Liver (tissue), 9 donors: ENCODE data around the gene FOXC2. TPM values are rescaled to one million over a fixed set of nuclear protein-coding genes. Genes with fewer than 3 reads are reported as not detected.

ENCODE experiments used
- DNase-seq: peaks from one replicate; pipeline ENCODE4 v3.0.0-alpha.2; 2017; ENCODE audit warnings: low spot score
- H3K27ac ChIP-seq, 2 donors: one replicate each; pipeline ENCODE4 v1.7.0; 2013; ENCODE audit warnings: inconsistent platforms in 2 of 2, low read length in 2 of 2, control low read depth in 1 of 2, low read depth in 1 of 2, mild to moderate bottlenecking in 1 of 2
- H3K27me3 ChIP-seq, 4 donors: one replicate each; pipeline versions ENCODE4 v1.6.1 to v1.7.0; 2013; ENCODE audit warnings: low read length in 3 of 4, inconsistent platforms in 1 of 4, mild to moderate bottlenecking in 1 of 4, moderate library complexity in 1 of 4; ENCODE audit not compliant: control insufficient read depth in 4 of 4, insufficient read depth in 4 of 4
- H3K36me3 ChIP-seq, 4 donors: one replicate each; pipeline versions ENCODE4 v1.6.1 to v1.7.0; 2013; ENCODE audit warnings: low read length in 3 of 4, mild to moderate bottlenecking in 3 of 4, low read depth in 1 of 4, moderate library complexity in 1 of 4; ENCODE audit not compliant: control insufficient read depth in 4 of 4, insufficient read depth in 3 of 4
- H3K4me1 ChIP-seq, 4 donors: one replicate each; pipeline versions ENCODE4 v1.6.1 to v1.7.0; 2013; ENCODE audit warnings: low read length in 3 of 4, mild to moderate bottlenecking in 3 of 4, moderate library complexity in 1 of 4; ENCODE audit not compliant: control insufficient read depth in 4 of 4, insufficient read depth in 4 of 4
- H3K4me3 ChIP-seq, 3 donors: one replicate each; pipeline versions ENCODE4 v1.6.1 to v1.7.0; 2013; ENCODE audit warnings: low read length in 3 of 3, control low read depth in 1 of 3, low read depth in 1 of 3, mild to moderate bottlenecking in 1 of 3
- H3K9ac ChIP-seq, 2 donors: one replicate each; pipeline ENCODE4 v1.7.0; 2013; ENCODE audit warnings: low read length in 2 of 2, mild to moderate bottlenecking in 2 of 2, moderate library complexity in 2 of 2, control low read depth in 1 of 2, low read depth in 1 of 2
- H3K9me3 ChIP-seq, 4 donors: one replicate each; pipeline versions ENCODE4 v1.6.1 to v1.7.0; 2013; ENCODE audit warnings: low read length in 3 of 4; ENCODE audit not compliant: control insufficient read depth in 4 of 4
- EGR1 ChIP-seq, 2 donors: IDR thresholded peaks; 2 replicates each; pipeline ENCODE4 v1.6.1; 2016 to 2018; ENCODE audit warnings: antibody characterized with exemption in 2 of 2, low read depth in 2 of 2
- FOXA1 ChIP-seq: IDR thresholded peaks from 2 replicates; pipeline ENCODE4 v1.6.1; 2016; ENCODE audit warnings: antibody characterized with exemption
- FOXA2 ChIP-seq: IDR thresholded peaks from 2 replicates; pipeline ENCODE4 v1.6.1; 2016; ENCODE audit warnings: antibody characterized with exemption
- GABPA ChIP-seq, 2 donors: IDR thresholded peaks in 1 of 2; conservative IDR thresholded peaks in 1 of 2; 2 replicates each; pipeline ENCODE4 v1.6.1; 2016; ENCODE audit warnings: antibody characterized with exemption in 2 of 2, mild to moderate bottlenecking in 1 of 2, moderate library complexity in 1 of 2
- HNF4A ChIP-seq, 2 donors: conservative IDR thresholded peaks; 2 replicates each; pipeline ENCODE4 v1.6.1; 2016; ENCODE audit warnings: antibody characterized with exemption in 2 of 2, mild to moderate bottlenecking in 2 of 2
- HNF4G ChIP-seq: IDR thresholded peaks from 2 replicates; pipeline ENCODE4 v1.6.1; 2016; ENCODE audit warnings: antibody characterized with exemption
- JUND ChIP-seq, 2 donors: IDR thresholded peaks; 2 replicates each; pipeline ENCODE4 v1.6.1; 2016; ENCODE audit warnings: antibody characterized with exemption in 2 of 2
- NR2F2 ChIP-seq: IDR thresholded peaks from 2 replicates; pipeline ENCODE4 v1.6.1; 2016; ENCODE audit warnings: antibody characterized with exemption
- RAD21 ChIP-seq, 2 donors: IDR thresholded peaks; 2 replicates each; pipeline ENCODE4 v1.6.1; 2016; ENCODE audit warnings: antibody characterized with exemption in 2 of 2, mild to moderate bottlenecking in 2 of 2
- RXRA ChIP-seq, 2 donors: IDR thresholded peaks; 2 replicates each; pipeline ENCODE4 v1.6.1; 2017 to 2018; ENCODE audit warnings: antibody characterized with exemption in 2 of 2, mild to moderate bottlenecking in 1 of 2
- SP1 ChIP-seq: IDR thresholded peaks from 2 replicates; pipeline ENCODE4 v1.6.1; 2018; ENCODE audit warnings: antibody characterized with exemption, mild to moderate bottlenecking
- TAF1 ChIP-seq: conservative IDR thresholded peaks from 2 replicates; pipeline ENCODE4 v1.6.1; 2016; ENCODE audit warnings: antibody characterized with exemption, mild to moderate bottlenecking
- YY1 ChIP-seq: IDR thresholded peaks from 2 replicates; pipeline ENCODE4 v1.6.1; 2016; ENCODE audit warnings: antibody characterized with exemption, mild to moderate bottlenecking
- WGBS: extraction: QIAGEN DNeasy Blood & Tissue Kit; methylation state at CpG from one replicate; pipeline ENCODE4 v1.1.7; 2013; 5-methylcytosine and 5-hydroxymethylcytosine counted together
- polyA plus RNA-seq, 2 donors: library from polyadenylated mRNA; stranded (reverse) in 1 of 2; unstranded in 1 of 2; fragments of 200-250 nt in 1 of 2; fragments of >200 nt in 1 of 2; fragmentation: Nextera tagmentation in 1 of 2; extraction: Ambion mirVana in 1 of 2; gene quantifications; one replicate each; pipeline versions ENCODE4 v1.2.1 to v1.2.3, GENCODE V29; 2013 to 2015
- total RNA-seq, 2 donors: library from RNA; depleted of rRNA; stranded (reverse); fragments of >200 nt; gene quantifications; one replicate each; pipeline ENCODE4 v1.2.3, GENCODE V29; 2014
- TF ChIP-seq, protein P1 (sequence below): fragments of 150-350 bp; IDR thresholded peaks from 2 replicates; pipeline ENCODE4 v1.5.1; 2017; ENCODE audit warnings: improper control_type of control experiment, low read depth, low read length; ENCODE audit not compliant: missing input control
- TF ChIP-seq, protein P2 (sequence below): IDR thresholded peaks from 2 replicates; pipeline ENCODE4 v1.6.1; 2016; ENCODE audit warnings: antibody characterized with exemption
- TF ChIP-seq, protein P3 (sequence below): IDR thresholded peaks from 2 replicates; pipeline ENCODE4 v1.6.1; 2016; ENCODE audit warnings: antibody characterized with exemption, mild to moderate bottlenecking
- TF ChIP-seq, protein P4 (sequence below): IDR thresholded peaks from 2 replicates; pipeline ENCODE4 v1.6.1; 2016; ENCODE audit warnings: antibody characterized with exemption
- TF ChIP-seq, protein P5 (sequence below): IDR thresholded peaks from 2 replicates; pipeline ENCODE4 v1.6.1; 2016; ENCODE audit warnings: antibody characterized with exemption
- donor health status: healthy.
- donor health status: healthy.
- donor health status: healthy.
- donor health status: healthy.
- donor health status: healthy.

FOXC2 gene
- total and polyA plus RNA-seq, 4 donors: 0.03 to 0.09 (median 0.08) TPM; not detected in 1

DNA sequence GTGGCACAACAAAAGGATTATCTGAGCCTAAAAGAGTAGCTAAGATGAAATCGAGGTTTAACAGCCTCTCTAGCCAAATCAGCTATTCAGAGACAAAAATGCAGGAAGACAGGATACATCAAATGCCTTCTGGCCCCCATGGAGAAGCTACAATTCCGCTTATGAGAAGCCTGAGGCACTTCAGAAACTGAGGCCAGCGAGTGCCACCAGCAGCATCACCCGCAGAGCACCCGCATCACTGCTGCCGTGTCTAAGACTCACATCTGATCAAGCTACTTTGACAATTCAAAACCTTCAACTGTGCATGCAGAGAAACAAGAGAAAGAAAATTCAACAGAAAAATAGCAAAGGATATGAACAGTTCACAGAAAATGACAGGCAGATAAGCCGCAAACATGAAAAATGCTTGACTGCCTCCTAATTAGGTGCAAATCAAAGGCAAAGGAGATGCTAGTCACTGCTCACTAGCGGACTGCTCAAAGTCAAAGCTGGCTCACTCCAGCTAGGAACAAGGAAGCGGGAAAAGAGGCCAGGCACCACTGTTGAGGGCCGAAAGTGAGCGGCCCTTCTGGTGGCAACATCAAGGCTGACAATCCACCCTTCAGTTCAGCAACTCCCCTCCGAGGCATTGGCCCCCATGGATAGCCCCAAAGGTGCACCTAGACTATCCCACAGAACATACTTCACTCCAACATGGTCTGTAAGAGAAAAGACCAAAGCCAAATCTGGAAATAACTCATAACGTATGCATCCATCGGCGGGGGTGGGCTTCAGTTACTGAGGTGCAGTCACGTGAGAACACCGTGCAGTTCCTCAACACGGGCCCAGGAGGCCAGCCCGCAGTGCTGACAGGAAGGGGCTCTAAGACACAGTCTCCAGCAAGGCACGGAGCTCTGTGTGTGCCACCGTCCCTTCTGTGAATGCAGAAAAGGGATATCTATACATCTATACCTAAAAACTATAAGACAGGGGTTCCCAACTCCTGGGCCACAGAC lies 23.6 kb upstream of the FOXC2 start:
- Histone ChIP-seq H3K4me1 (no peaks in the 10 kb centered on the region), H3K4me3 (no peak overlapping the region)
- 94% methylated on average over 21 of the region's 21 CpGs for WGBS

DNA sequence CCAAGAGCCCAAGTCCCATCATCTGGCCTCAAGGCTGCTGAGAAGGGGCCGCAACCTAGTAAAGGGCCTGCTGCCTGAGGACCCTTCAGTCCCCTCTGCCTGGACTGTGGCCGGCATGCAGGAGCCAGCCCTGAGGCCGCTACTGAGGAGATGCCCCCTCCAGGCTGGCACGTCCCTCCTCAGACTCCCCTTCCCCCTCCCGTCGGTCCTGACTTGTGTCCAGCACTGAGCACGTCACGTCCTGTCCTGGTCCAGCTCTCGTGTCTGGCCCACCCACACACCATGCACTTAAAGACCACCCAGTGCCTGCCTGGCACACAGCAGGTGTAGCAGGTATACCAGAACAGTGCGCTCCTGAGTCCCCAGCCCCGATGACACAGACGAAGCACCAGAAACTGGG lies 21.1 kb upstream of the FOXC2 start:
- DNase-seq: no peak
- no peak overlapping the region for H3K27ac ChIP-seq
- no peak for TF ChIP-seq JUND (IDR thresholded peaks at IDR 0.05)
- no peak for TF ChIP-seq NR2F2
- no peak for TF ChIP-seq FOXA1
- TF ChIP-seq, protein P1, sequence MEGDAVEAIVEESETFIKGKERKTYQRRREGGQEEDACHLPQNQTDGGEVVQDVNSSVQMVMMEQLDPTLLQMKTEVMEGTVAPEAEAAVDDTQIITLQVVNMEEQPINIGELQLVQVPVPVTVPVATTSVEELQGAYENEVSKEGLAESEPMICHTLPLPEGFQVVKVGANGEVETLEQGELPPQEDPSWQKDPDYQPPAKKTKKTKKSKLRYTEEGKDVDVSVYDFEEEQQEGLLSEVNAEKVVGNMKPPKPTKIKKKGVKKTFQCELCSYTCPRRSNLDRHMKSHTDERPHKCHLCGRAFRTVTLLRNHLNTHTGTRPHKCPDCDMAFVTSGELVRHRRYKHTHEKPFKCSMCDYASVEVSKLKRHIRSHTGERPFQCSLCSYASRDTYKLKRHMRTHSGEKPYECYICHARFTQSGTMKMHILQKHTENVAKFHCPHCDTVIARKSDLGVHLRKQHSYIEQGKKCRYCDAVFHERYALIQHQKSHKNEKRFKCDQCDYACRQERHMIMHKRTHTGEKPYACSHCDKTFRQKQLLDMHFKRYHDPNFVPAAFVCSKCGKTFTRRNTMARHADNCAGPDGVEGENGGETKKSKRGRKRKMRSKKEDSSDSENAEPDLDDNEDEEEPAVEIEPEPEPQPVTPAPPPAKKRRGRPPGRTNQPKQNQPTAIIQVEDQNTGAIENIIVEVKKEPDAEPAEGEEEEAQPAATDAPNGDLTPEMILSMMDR: no peak
- TF ChIP-seq, protein P2, sequence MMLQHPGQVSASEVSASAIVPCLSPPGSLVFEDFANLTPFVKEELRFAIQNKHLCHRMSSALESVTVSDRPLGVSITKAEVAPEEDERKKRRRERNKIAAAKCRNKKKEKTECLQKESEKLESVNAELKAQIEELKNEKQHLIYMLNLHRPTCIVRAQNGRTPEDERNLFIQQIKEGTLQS: no peak
- TF ChIP-seq, protein P3, sequence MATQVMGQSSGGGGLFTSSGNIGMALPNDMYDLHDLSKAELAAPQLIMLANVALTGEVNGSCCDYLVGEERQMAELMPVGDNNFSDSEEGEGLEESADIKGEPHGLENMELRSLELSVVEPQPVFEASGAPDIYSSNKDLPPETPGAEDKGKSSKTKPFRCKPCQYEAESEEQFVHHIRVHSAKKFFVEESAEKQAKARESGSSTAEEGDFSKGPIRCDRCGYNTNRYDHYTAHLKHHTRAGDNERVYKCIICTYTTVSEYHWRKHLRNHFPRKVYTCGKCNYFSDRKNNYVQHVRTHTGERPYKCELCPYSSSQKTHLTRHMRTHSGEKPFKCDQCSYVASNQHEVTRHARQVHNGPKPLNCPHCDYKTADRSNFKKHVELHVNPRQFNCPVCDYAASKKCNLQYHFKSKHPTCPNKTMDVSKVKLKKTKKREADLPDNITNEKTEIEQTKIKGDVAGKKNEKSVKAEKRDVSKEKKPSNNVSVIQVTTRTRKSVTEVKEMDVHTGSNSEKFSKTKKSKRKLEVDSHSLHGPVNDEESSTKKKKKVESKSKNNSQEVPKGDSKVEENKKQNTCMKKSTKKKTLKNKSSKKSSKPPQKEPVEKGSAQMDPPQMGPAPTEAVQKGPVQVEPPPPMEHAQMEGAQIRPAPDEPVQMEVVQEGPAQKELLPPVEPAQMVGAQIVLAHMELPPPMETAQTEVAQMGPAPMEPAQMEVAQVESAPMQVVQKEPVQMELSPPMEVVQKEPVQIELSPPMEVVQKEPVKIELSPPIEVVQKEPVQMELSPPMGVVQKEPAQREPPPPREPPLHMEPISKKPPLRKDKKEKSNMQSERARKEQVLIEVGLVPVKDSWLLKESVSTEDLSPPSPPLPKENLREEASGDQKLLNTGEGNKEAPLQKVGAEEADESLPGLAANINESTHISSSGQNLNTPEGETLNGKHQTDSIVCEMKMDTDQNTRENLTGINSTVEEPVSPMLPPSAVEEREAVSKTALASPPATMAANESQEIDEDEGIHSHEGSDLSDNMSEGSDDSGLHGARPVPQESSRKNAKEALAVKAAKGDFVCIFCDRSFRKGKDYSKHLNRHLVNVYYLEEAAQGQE: no peak
- no peak for TF ChIP-seq RAD21 (IDR thresholded peaks at IDR 0.05)
- TF ChIP-seq, protein P4, sequence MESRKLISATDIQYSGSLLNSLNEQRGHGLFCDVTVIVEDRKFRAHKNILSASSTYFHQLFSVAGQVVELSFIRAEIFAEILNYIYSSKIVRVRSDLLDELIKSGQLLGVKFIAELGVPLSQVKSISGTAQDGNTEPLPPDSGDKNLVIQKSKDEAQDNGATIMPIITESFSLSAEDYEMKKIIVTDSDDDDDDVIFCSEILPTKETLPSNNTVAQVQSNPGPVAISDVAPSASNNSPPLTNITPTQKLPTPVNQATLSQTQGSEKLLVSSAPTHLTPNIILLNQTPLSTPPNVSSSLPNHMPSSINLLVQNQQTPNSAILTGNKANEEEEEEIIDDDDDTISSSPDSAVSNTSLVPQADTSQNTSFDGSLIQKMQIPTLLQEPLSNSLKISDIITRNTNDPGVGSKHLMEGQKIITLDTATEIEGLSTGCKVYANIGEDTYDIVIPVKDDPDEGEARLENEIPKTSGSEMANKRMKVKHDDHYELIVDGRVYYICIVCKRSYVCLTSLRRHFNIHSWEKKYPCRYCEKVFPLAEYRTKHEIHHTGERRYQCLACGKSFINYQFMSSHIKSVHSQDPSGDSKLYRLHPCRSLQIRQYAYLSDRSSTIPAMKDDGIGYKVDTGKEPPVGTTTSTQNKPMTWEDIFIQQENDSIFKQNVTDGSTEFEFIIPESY: no peak
- TF ChIP-seq EGR1 (IDR thresholded peaks at IDR 0.05; ENCODE audit: low read depth in 2 of 2): no peak
- no peak for TF ChIP-seq SP1
- no peak for TF ChIP-seq TAF1
- TF ChIP-seq, protein P5, sequence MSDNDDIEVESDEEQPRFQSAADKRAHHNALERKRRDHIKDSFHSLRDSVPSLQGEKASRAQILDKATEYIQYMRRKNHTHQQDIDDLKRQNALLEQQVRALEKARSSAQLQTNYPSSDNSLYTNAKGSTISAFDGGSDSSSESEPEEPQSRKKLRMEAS: no peak
- no peak for TF ChIP-seq FOXA2
- TF ChIP-seq YY1: no peak
- no peak for TF ChIP-seq HNF4A (conservative IDR thresholded peaks at IDR 0.05)
- no peak for TF ChIP-seq HNF4G
- TF ChIP-seq GABPA (IDR thresholded peaks at IDR 0.05 in 1 of 2, conservative IDR thresholded peaks at IDR 0.05 in 1 of 2): no peak
- TF ChIP-seq RXRA (IDR thresholded peaks at IDR 0.05): no peak
- no peak overlapping the region for H3K9ac ChIP-seq
- no peaks in the 10 kb centered on the region for H3K4me1 ChIP-seq
- whole genome bisulfite sequencing: 81% methylated on average over 12 of the region's 12 CpGs
- no peak overlapping the region for H3K4me3 ChIP-seq
- peaks cover 7 to 71% (median 32%) of the 10 kb centered on the region in 4 donors for H3K36me3 ChIP-seq
- no peaks in the 10 kb centered on the region for H3K27me3 ChIP-seq
- H3K9me3 ChIP-seq: no peaks in the 10 kb centered on the region

More for the DNA sequence above, 23.6 kb upstream of the FOXC2 start:
- Histone ChIP-seq H3K27me3 (no peaks in the 10 kb centered on the region), H3K9me3 (no peaks in the 10 kb centered on the region), H3K27ac (no peak overlapping the region), H3K9ac (no peak overlapping the region), H3K36me3 (peaks cover 16 to 79% (median 47%) of the 10 kb centered on the region in 4 donors)
- TF ChIP-seq FOXA1 (no peak), RXRA (IDR thresholded peaks at IDR 0.05) (no peak), RAD21 (IDR thresholded peaks at IDR 0.05) (no peak), YY1 (no peak), HNF4G (no peak), TAF1 (no peak)
- TF ChIP-seq, protein P2: no peak
- DNase-seq: no peak
